ENCODE results near the gene PCSK9. TPM values are rescaled to one million over a fixed set of nuclear protein-coding genes. Genes with fewer than 3 reads are reported as not detected.
"Not testable (repeated sequence)": the region's sequence is repeated elsewhere in the genome, so short reads cannot be mapped to it uniquely, and the experiment has no call there.

The PCSK9 gene
- total RNA-seq, 1 experiment from 2014 or later, result not detected

- DNase-seq, result no peak
- no peak overlapping the region for H3K27ac ChIP-seq (ENCODE audit: low read length)
- no peaks in the 10 kb centered on the region for H3K27me3 ChIP-seq (ENCODE audit: low read length)
- no peaks in the 10 kb centered on the region for H3K4me1 ChIP-seq (ENCODE audit: low read length)
- H3K9ac ChIP-seq (ENCODE audit: low read length), result no peak overlapping the region
- H3K9me3 ChIP-seq (ENCODE audit: low read length), result no peaks in the 10 kb centered on the region
- no peaks in the 10 kb centered on the region for H4K20me1 ChIP-seq (ENCODE audit: insufficient read depth, low read depth, low read length)
- no peaks in the 10 kb centered on the region for H3K9me2 ChIP-seq (replicated peaks; ENCODE audit: insufficient read depth, low read length)
- no peak overlapping the region for H2AFZ ChIP-seq (ENCODE audit: low read length)
- no peak overlapping the region for H3K4me3 ChIP-seq (ENCODE audit: low read length)
- H3K4me2 ChIP-seq (ENCODE audit: low read depth, low read length, poor library complexity, severe bottlenecking), result no peak overlapping the region
- no peaks in the 10 kb centered on the region for H3K79me2 ChIP-seq (ENCODE audit: low read length)
- no peaks in the 10 kb centered on the region for H3K36me3 ChIP-seq (ENCODE audit: insufficient read depth, low read length)
Measured at GRCh38 chr1:55015731-55016620, 23.4 kb upstream of the PCSK9 start.

DNA sequence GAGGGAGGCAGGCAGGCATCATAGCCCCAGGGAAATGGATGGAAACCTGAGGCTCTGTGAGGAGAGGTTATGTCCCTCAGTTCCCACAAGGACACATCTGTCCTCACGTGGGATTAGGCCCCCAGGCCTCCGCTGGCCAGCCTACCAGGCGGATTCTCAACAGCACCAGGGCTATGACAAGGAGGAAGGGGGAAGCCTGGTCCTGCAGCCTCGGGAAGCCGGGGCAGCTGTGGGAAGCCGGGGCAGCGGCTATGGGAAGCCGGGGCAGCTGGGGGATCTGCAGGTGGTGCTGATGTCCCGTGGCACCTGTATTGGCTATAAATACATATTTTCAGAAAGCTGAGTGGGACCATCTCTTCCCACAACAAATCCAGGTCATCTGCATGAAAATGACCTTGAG is 21.0 kb upstream of the PCSK9 start:
- no peak overlapping the region for H2AFZ ChIP-seq (ENCODE audit: low read length)
- H3K79me2 ChIP-seq (ENCODE audit: low read length), result no peaks in the 10 kb centered on the region
- no peak overlapping the region for H3K4me3 ChIP-seq (ENCODE audit: low read length)
- no peak overlapping the region for H3K27ac ChIP-seq (ENCODE audit: low read length)
- no peaks in the 10 kb centered on the region for H3K27me3 ChIP-seq (ENCODE audit: low read length)
- H3K9me3 ChIP-seq (ENCODE audit: low read length), result no peaks in the 10 kb centered on the region
- no peaks in the 10 kb centered on the region for H3K9me2 ChIP-seq (replicated peaks; ENCODE audit: insufficient read depth, low read length)
- DNase-seq, result no peak
- H3K4me2 ChIP-seq (ENCODE audit: low read depth, low read length, poor library complexity, severe bottlenecking), result no peak overlapping the region
- H3K36me3 ChIP-seq (ENCODE audit: insufficient read depth, low read length), result no peaks in the 10 kb centered on the region
- no peak overlapping the region for H3K9ac ChIP-seq (ENCODE audit: low read length)
- no peaks in the 10 kb centered on the region for H3K4me1 ChIP-seq (ENCODE audit: low read length)
- H4K20me1 ChIP-seq (ENCODE audit: insufficient read depth, low read depth, low read length), result no peaks in the 10 kb centered on the region

GRCh38 chr1:55021942-55022546 is 17.3 kb upstream of the PCSK9 start:
- Histone ChIP-seq H2AFZ (ENCODE audit: low read length) (peak overlapping the region; percentile 18; the same call in 1 of the 2 replicates), H3K27ac (ENCODE audit: low read length) (no peak overlapping the region), H3K9me2 (replicated peaks; ENCODE audit: insufficient read depth, low read length) (no peaks in the 10 kb centered on the region), H3K4me1 (ENCODE audit: low read length) (no peaks in the 10 kb centered on the region), H3K4me2 (ENCODE audit: low read depth, low read length, poor library complexity, severe bottlenecking) (no peak overlapping the region), H3K36me3 (ENCODE audit: insufficient read depth, low read length) (no peaks in the 10 kb centered on the region), H3K79me2 (ENCODE audit: low read length) (no peaks in the 10 kb centered on the region), H3K9me3 (ENCODE audit: low read length) (no peaks in the 10 kb centered on the region), H3K9ac (ENCODE audit: low read length) (no peak overlapping the region), H4K20me1 (ENCODE audit: insufficient read depth, low read depth, low read length) (no peaks in the 10 kb centered on the region), H3K27me3 (ENCODE audit: low read length) (no peaks in the 10 kb centered on the region), H3K4me3 (ENCODE audit: low read length) (no peak overlapping the region)
- peak; percentile 88 for DNase-seq

GRCh38 chr1:55024163-55024562 is 15.2 kb upstream of the PCSK9 start:
- not testable (repeated sequence) for H3K36me3 ChIP-seq (ENCODE audit: insufficient read depth, low read length); H3K4me2 ChIP-seq (ENCODE audit: low read depth, low read length, poor library complexity, severe bottlenecking); H3K79me2 ChIP-seq (ENCODE audit: low read length); H2AFZ ChIP-seq (ENCODE audit: low read length); H3K9ac ChIP-seq (ENCODE audit: low read length); H4K20me1 ChIP-seq (ENCODE audit: insufficient read depth, low read depth, low read length); DNase-seq; H3K27ac ChIP-seq (ENCODE audit: low read length); H3K27me3 ChIP-seq (ENCODE audit: low read length); H3K9me2 ChIP-seq (replicated peaks; ENCODE audit: insufficient read depth, low read length); H3K4me3 ChIP-seq (ENCODE audit: low read length); H3K9me3 ChIP-seq (ENCODE audit: low read length); H3K4me1 ChIP-seq (ENCODE audit: low read length)

GRCh38 chr1:55026682-55027081 is 12.7 kb upstream of the PCSK9 start:
- H3K9ac ChIP-seq (ENCODE audit: low read length); H3K27me3 ChIP-seq (ENCODE audit: low read length); H3K4me2 ChIP-seq (ENCODE audit: low read depth, low read length, poor library complexity, severe bottlenecking); H3K4me1 ChIP-seq (ENCODE audit: low read length); H3K79me2 ChIP-seq (ENCODE audit: low read length); H3K27ac ChIP-seq (ENCODE audit: low read length); DNase-seq; H3K4me3 ChIP-seq (ENCODE audit: low read length); H3K9me3 ChIP-seq (ENCODE audit: low read length); H4K20me1 ChIP-seq (ENCODE audit: insufficient read depth, low read depth, low read length); H3K9me2 ChIP-seq (replicated peaks; ENCODE audit: insufficient read depth, low read length); H2AFZ ChIP-seq (ENCODE audit: low read length); H3K36me3 ChIP-seq (ENCODE audit: insufficient read depth, low read length): not testable (repeated sequence)

GRCh38 chr1:55031098-55031497 is 8.2 kb upstream of the PCSK9 start:
- H3K27ac ChIP-seq (ENCODE audit: low read length); H3K79me2 ChIP-seq (ENCODE audit: low read length); DNase-seq; H3K4me1 ChIP-seq (ENCODE audit: low read length); H3K36me3 ChIP-seq (ENCODE audit: insufficient read depth, low read length); H3K9me2 ChIP-seq (replicated peaks; ENCODE audit: insufficient read depth, low read length); H3K4me3 ChIP-seq (ENCODE audit: low read length); H3K9me3 ChIP-seq (ENCODE audit: low read length); H3K9ac ChIP-seq (ENCODE audit: low read length); H3K27me3 ChIP-seq (ENCODE audit: low read length); H3K4me2 ChIP-seq (ENCODE audit: low read depth, low read length, poor library complexity, severe bottlenecking); H4K20me1 ChIP-seq (ENCODE audit: insufficient read depth, low read depth, low read length); H2AFZ ChIP-seq (ENCODE audit: low read length): not testable (repeated sequence)

- Histone ChIP-seq H3K4me1 (ENCODE audit: low read length) (no peaks in the 10 kb centered on the region), H3K27me3 (ENCODE audit: low read length) (no peaks in the 10 kb centered on the region), H4K20me1 (ENCODE audit: insufficient read depth, low read depth, low read length) (no peaks in the 10 kb centered on the region), H3K9ac (ENCODE audit: low read length) (no peak overlapping the region), H3K4me2 (ENCODE audit: low read depth, low read length, poor library complexity, severe bottlenecking) (no peak overlapping the region), H3K9me3 (ENCODE audit: low read length) (no peaks in the 10 kb centered on the region), H3K36me3 (ENCODE audit: insufficient read depth, low read length) (no peaks in the 10 kb centered on the region), H3K27ac (ENCODE audit: low read length) (no peak overlapping the region), H3K79me2 (ENCODE audit: low read length) (no peaks in the 10 kb centered on the region), H2AFZ (ENCODE audit: low read length) (no peak overlapping the region), H3K9me2 (replicated peaks; ENCODE audit: insufficient read depth, low read length) (no peaks in the 10 kb centered on the region), H3K4me3 (ENCODE audit: low read length) (no peak overlapping the region)
- DNase-seq, result no peak
Measured at GRCh38 chr1:55033265-55033614, 6.1 kb upstream of the PCSK9 start.

DNA sequence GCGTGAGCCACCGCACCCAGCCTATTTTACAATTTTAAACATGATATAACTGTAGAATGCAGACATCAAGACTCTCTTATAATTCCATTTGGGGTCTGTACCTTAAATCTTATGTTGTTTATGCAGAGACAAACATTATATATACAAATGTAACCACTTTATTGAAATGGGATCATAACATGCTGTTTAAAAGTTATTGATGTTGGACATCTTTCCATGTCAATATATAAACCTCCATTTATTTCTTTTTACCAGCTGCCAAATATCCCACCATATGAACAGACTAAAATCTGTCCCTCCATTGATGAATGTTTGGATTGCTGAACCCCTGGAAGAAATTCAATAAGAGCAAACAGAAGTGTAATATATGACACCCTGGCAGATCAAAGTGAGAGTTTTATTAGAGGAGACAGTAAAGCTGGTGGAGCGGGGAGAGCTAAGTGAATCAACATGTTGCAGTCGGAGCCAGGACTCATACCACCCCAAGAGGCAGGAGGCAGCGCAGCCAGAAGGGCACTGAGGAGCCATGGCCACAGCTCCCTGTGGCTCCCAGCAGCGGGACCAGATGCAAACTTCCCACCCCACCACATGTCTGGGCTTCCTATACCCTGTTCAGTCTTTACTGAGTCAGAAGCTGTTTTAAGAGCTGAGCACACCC is 4.7 kb upstream of the PCSK9 start:
- no peak overlapping the region for H3K9ac ChIP-seq (ENCODE audit: low read length)
- H3K4me1 ChIP-seq (ENCODE audit: low read length), result no peaks in the 10 kb centered on the region
- H3K27ac ChIP-seq (ENCODE audit: low read length), result no peak overlapping the region
- no peaks in the 10 kb centered on the region for H3K36me3 ChIP-seq (ENCODE audit: insufficient read depth, low read length)
- no peaks in the 10 kb centered on the region for H4K20me1 ChIP-seq (ENCODE audit: insufficient read depth, low read depth, low read length)
- no peaks in the 10 kb centered on the region for H3K9me2 ChIP-seq (replicated peaks; ENCODE audit: insufficient read depth, low read length)
- no peak overlapping the region for H3K4me3 ChIP-seq (ENCODE audit: low read length)
- H3K9me3 ChIP-seq (ENCODE audit: low read length), result no peaks in the 10 kb centered on the region
- no peak for DNase-seq
- H3K79me2 ChIP-seq (ENCODE audit: low read length), result no peaks in the 10 kb centered on the region
- no peaks in the 10 kb centered on the region for H3K27me3 ChIP-seq (ENCODE audit: low read length)
- H3K4me2 ChIP-seq (ENCODE audit: low read depth, low read length, poor library complexity, severe bottlenecking), result no peak overlapping the region
- H2AFZ ChIP-seq (ENCODE audit: low read length), result no peak overlapping the region
